Prostate gland (tissue), 2 donors: Measurements from ENCODE around the gene NAV2. TPM values are rescaled to one million over a fixed set of nuclear protein-coding genes. Genes with fewer than 3 reads are reported as not detected.

Source experiments
- DNase-seq: peaks from one replicate; pipeline ENCODE4 v3.0.0-alpha.2; 2019; ENCODE audit warnings: low spot score
- H3K27ac ChIP-seq, 2 donors: fragments of 200-600 bp; sonication (generic); 2 replicates each; pipeline ENCODE4 v1.5.1; 2017 to 2019
- H3K27me3 ChIP-seq: fragments of 200-600 bp; sonication (generic); replicated peaks from 2 replicates; pipeline ENCODE4 v1.5.1; 2019; ENCODE audit not compliant: insufficient read depth
- H3K36me3 ChIP-seq, 2 donors: fragments of 200-600 bp; sonication (generic); 1 replicate in 1 of 2; 2 replicates in 1 of 2; pipeline versions ENCODE4 v1.5.1 to v1.8.1; 2017 to 2019
- H3K4me1 ChIP-seq: fragments of 200-600 bp; sonication (generic); replicated peaks from 2 replicates; pipeline ENCODE4 v1.5.1; 2019
- H3K4me3 ChIP-seq, 2 donors: fragments of 200-600 bp; sonication (generic); 2 replicates each; pipeline ENCODE4 v1.5.1; 2017 to 2019
- H3K9me3 ChIP-seq: fragments of 200-600 bp; sonication (generic); 2 replicates; pipeline ENCODE4 v1.5.1; 2017
- CTCF ChIP-seq, 4 experiments: fragments of 200-600 bp in 2 of 4; fragments of 450-650 bp in 2 of 4; sonication (generic) in 2 of 4; IDR thresholded peaks; 1 replicate in 3 of 4; 2 replicates in 1 of 4; pipeline ENCODE4 v1.5.1; 2016 to 2019; ENCODE audit warnings: antibody characterized with exemption in 4 of 4, mild to moderate bottlenecking in 2 of 4, moderate library complexity in 2 of 4
- POLR2A ChIP-seq: fragments of 450-650 bp; IDR thresholded peaks from one replicate; pipeline ENCODE4 v1.6.1; 2016; ENCODE audit warnings: antibody characterized with exemption, mild to moderate bottlenecking
- POLR2AphosphoS5 ChIP-seq: sonication (generic); formaldehyde crosslinking; IDR thresholded peaks from one replicate; pipeline ENCODE4 v1.6.1; 2017; ENCODE audit warnings: antibody characterized with exemption
- WGBS: methylation state at CpG from one replicate; pipeline ENCODE4 v1.1.5; 2018; 5-methylcytosine and 5-hydroxymethylcytosine counted together
- intact Hi-C: fragments of 100-400 bp; cut with DNase I; formaldehyde crosslinking; loops from one replicate; pipeline ENCODE4 v1.14.2; 2022
- total RNA-seq, 2 donors: library from RNA; depleted of rRNA; stranded (reverse); fragments of >200 nt; gene quantifications; one replicate each; pipeline ENCODE4 v1.1.0, GENCODE V29; 2016

Gene NAV2
- total RNA-seq, 2 donors from 2014 or later = 17.1 to 26.6 TPM

- intact Hi-C loops = no loop called here
- H3K27ac ChIP-seq = no peak overlapping the region
- no peak overlapping the region for H3K4me3 ChIP-seq
- TF ChIP-seq CTCF (IDR thresholded peaks at IDR 0.05) (no peak), POLR2A (no peak), POLR2AphosphoS5 (no peak)
- DNase-seq = no peak
- H3K27me3 ChIP-seq = no peaks in the 10 kb centered on the region
- no peaks in the 10 kb centered on the region for H3K4me1 ChIP-seq
- 82% methylated on average over 3 of the region's 3 CpGs for WGBS
- no peaks in the 10 kb centered on the region for H3K9me3 ChIP-seq
- H3K36me3 ChIP-seq = no peaks in the 10 kb centered on the region
Measured at GRCh38 chr11:19994672-19995071, 282.0 kb downstream of the NAV2 start.

GRCh38 chr11:19995145-19995544 is 282.5 kb downstream of the NAV2 start:
- H3K9me3 ChIP-seq = no peaks in the 10 kb centered on the region
- intact Hi-C loops = no loop called here
- no peaks in the 10 kb centered on the region for H3K27me3 ChIP-seq
- TF ChIP-seq POLR2A = no peak
- TF ChIP-seq POLR2AphosphoS5 = no peak
- no peak for TF ChIP-seq CTCF (IDR thresholded peaks at IDR 0.05)
- 69% methylated on average over 4 of the region's 4 CpGs for WGBS
- H3K4me3 ChIP-seq = no peak overlapping the region
- H3K27ac ChIP-seq = no peak overlapping the region
- H3K36me3 ChIP-seq = no peaks in the 10 kb centered on the region
- DNase-seq = no peak
- H3K4me1 ChIP-seq = no peaks in the 10 kb centered on the region

GRCh38 chr11:19996571-19996970 is 283.9 kb downstream of the NAV2 start:
- 64% methylated on average over 5 of the region's 5 CpGs for WGBS
- Histone ChIP-seq H3K4me3 (no peak overlapping the region), H3K27me3 (no peaks in the 10 kb centered on the region), H3K4me1 (no peaks in the 10 kb centered on the region), H3K27ac (no peak overlapping the region), H3K36me3 (no peaks in the 10 kb centered on the region), H3K9me3 (no peaks in the 10 kb centered on the region)
- TF ChIP-seq POLR2A = no peak
- no peak for TF ChIP-seq POLR2AphosphoS5
- no peak for TF ChIP-seq CTCF (IDR thresholded peaks at IDR 0.05)
- intact Hi-C loops = no loop called here
- DNase-seq = no peak

- Histone ChIP-seq H3K27me3 (no peaks in the 10 kb centered on the region), H3K9me3 (no peaks in the 10 kb centered on the region), H3K36me3 (no peaks in the 10 kb centered on the region), H3K27ac (no peak overlapping the region), H3K4me3 (no peak overlapping the region), H3K4me1 (no peaks in the 10 kb centered on the region)
- intact Hi-C loops = no loop called here
- 38% methylated on average over 3 of the region's 3 CpGs for WGBS
- TF ChIP-seq POLR2AphosphoS5 (no peak), POLR2A (no peak), CTCF (IDR thresholded peaks at IDR 0.05) (no peak)
- DNase-seq = no peak
Measured at GRCh38 chr11:20000022-20000350, 287.3 kb downstream of the NAV2 start.

- H3K27ac ChIP-seq = no peak overlapping the region
- 59% methylated on average over 13 of the region's 13 CpGs for WGBS
- no peaks in the 10 kb centered on the region for H3K9me3 ChIP-seq
- TF ChIP-seq CTCF (IDR thresholded peaks at IDR 0.05) (no peak), POLR2A (no peak), POLR2AphosphoS5 (no peak)
- no peaks in the 10 kb centered on the region for H3K36me3 ChIP-seq
- H3K4me1 ChIP-seq = no peaks in the 10 kb centered on the region
- no peaks in the 10 kb centered on the region for H3K27me3 ChIP-seq
- intact Hi-C loops = no loop called here
- no peak for DNase-seq
- no peak overlapping the region for H3K4me3 ChIP-seq
Measured at GRCh38 chr11:20000351-20001134, 287.9 kb downstream of the NAV2 start.
